CD4-positive, CD25-positive, alpha-beta regulatory T cell (primary cell): ENCODE results near the gene NSF. TPM values are rescaled to one million over a fixed set of nuclear protein-coding genes. Genes with fewer than 3 reads are reported as not detected.
"Not testable (repeated sequence)": the region's sequence is repeated elsewhere in the genome, so short reads cannot be mapped to it uniquely, and the experiment has no call there.

ENCODE experiments used
- ATAC-seq, 2 donors: fragments of 150-1000 bp; cut with Tn5 transposase; one replicate each; pipeline ENCODE4 v1.10.0; 2021; ENCODE audit warnings: low read depth in 2 of 2, moderate number of reproducible peaks in 2 of 2, moderate library complexity in 1 of 2
- DNase-seq, 3 donors: peaks; one replicate each; pipeline versions ENCODE4 v3.0.0 to v3.0.0-alpha.2; 2012 to 2022; ENCODE audit warnings: mixed read lengths in 1 of 3
- H3K27ac ChIP-seq: one replicate; pipeline ENCODE4 v1.7.0; 2013; ENCODE audit warnings: mild to moderate bottlenecking, low read length; ENCODE audit not compliant: insufficient read depth, poor library complexity, severe bottlenecking
- H3K27me3 ChIP-seq: one replicate; pipeline ENCODE4 v1.7.0; 2013; ENCODE audit warnings: low read length; ENCODE audit not compliant: control insufficient read depth, insufficient read depth
- H3K36me3 ChIP-seq: one replicate; pipeline ENCODE4 v1.7.0; 2013; ENCODE audit warnings: mild to moderate bottlenecking, low read length, moderate library complexity; ENCODE audit not compliant: control insufficient read depth, insufficient read depth
- H3K4me1 ChIP-seq: 2 replicates; pipeline ENCODE4 v1.7.0; 2013; ENCODE audit warnings: mild to moderate bottlenecking, low read length; ENCODE audit not compliant: insufficient read depth, control insufficient read depth, poor library complexity, severe bottlenecking
- H3K4me3 ChIP-seq: one replicate; pipeline ENCODE4 v1.7.0; 2013; ENCODE audit warnings: low read depth, mild to moderate bottlenecking, low read length, moderate library complexity
- H3K9me3 ChIP-seq, 2 experiments: 1 replicate in 1 of 2; 2 replicates in 1 of 2; pipeline ENCODE4 v1.7.0; 2013; ENCODE audit warnings: low read length in 2 of 2, mild to moderate bottlenecking in 1 of 2, moderate library complexity in 1 of 2; ENCODE audit not compliant: control insufficient read depth in 2 of 2
- H3K27ac Mint-ChIP-seq, 3 donors: one replicate each; pipeline ENCODE4 v1.8.0; 2020 to 2022; ENCODE audit warnings: mild to moderate bottlenecking in 3 of 3, mixed read lengths in 3 of 3, moderate library complexity in 2 of 3
- H3K27me3 Mint-ChIP-seq: one replicate; pipeline ENCODE4 v1.8.0; 2022; ENCODE audit warnings: mild to moderate bottlenecking, mixed read lengths
- H3K36me3 Mint-ChIP-seq: one replicate; pipeline ENCODE4 v1.8.0; 2020; ENCODE audit warnings: mixed read lengths
- H3K4me1 Mint-ChIP-seq, 4 donors: one replicate each; pipeline ENCODE4 v1.8.0; 2020 to 2022; ENCODE audit warnings: mixed read lengths in 4 of 4, mild to moderate bottlenecking in 1 of 4
- H3K4me3 Mint-ChIP-seq, 4 donors: one replicate each; pipeline ENCODE4 v1.8.0; 2020 to 2022; ENCODE audit warnings: mild to moderate bottlenecking in 4 of 4, mixed read lengths in 4 of 4, moderate library complexity in 3 of 4
- H3K9me3 Mint-ChIP-seq, 7 donors: one replicate each; pipeline ENCODE4 v1.8.0; 2020 to 2022; ENCODE audit warnings: mixed read lengths in 7 of 7, mild to moderate bottlenecking in 3 of 7, moderate library complexity in 2 of 7
- polyA plus RNA-seq, 4 donors: library from polyadenylated mRNA; unstranded; fragments of 300-500 nt; fragmentation: Illumina TruSeq; gene quantifications; one replicate each; pipeline ENCODE4 v1.2.3, GENCODE V29; 2021
- total RNA-seq: library from RNA; stranded (reverse); gene quantifications from one replicate; pipeline ENCODE4 v1.2.3, GENCODE V29; 2022

NSF gene
- total and polyA plus RNA-seq, 5 donors from 2014 or later, result 24.6 to 71.4 (median 30.7) TPM

DNA sequence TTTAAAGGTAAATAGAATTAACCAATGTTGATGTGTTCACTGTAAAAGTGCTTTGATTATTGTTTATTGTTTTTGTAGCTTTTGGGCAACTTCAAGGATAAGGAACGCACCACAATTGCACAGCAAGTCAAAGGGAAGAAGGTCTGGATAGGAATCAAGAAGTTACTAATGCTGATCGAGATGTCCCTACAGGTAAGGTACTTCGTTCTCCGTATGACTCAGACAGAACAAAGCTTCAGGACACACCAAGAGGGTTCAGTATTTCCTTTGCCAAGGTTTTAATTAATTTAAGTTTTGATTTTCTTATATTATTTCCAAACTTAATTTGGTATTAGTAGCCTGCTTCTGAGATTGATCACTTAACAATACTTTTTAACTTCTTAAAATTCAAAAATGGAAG, 161.0 kb downstream of the NSF start:
- Mint-ChIP-seq H3K4me3 (no peak overlapping the region), H3K4me1 (peaks cover 0 to 2% (median 0%) of the 10 kb centered on the region in 4 donors), H3K27ac (peak overlapping the region in 1 of 3 donors; percentile 26), H3K36me3 (peaks cover 41% of the 10 kb centered on the region), H3K9me3 (no peaks in the 10 kb centered on the region), H3K27me3 (no peaks in the 10 kb centered on the region)
- H3K27ac ChIP-seq, result no peak overlapping the region
- no peak overlapping the region for H3K4me3 ChIP-seq
- DNase-seq (no peak), ATAC-seq (no peak)
- peaks cover 68% of the 10 kb centered on the region for H3K36me3 ChIP-seq
- H3K4me1 ChIP-seq, result no peaks in the 10 kb centered on the region
- no peaks in the 10 kb centered on the region for H3K27me3 ChIP-seq
- no peaks in the 10 kb centered on the region for H3K9me3 ChIP-seq

DNA sequence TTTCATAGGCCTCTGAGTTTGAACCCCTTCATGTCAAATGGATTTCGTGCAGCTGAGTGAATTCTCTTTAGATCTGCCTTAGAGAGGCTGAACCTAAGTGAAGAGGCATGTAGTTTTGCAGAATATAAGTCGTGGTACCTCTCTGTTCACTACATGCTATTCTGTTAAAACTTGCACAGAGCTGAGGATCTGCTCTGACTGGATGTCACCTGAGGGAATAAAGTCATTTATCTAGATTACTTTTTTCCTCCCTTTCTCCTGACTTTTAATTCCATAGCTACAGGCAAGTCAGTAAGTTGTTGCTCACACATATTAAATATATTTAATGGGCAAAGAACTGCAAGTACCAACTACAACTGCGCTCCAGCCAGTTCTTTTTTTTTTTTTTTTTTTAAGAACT, 163.3 kb downstream of the NSF start:
- DNase-seq (no peak), ATAC-seq (no peak)
- Histone ChIP-seq H3K36me3 (peaks cover 81% of the 10 kb centered on the region), H3K4me1 (no peaks in the 10 kb centered on the region), H3K9me3 (no peaks in the 10 kb centered on the region), H3K27ac (no peak overlapping the region), H3K4me3 (no peak overlapping the region), H3K27me3 (no peaks in the 10 kb centered on the region)
- H3K9me3 Mint-ChIP-seq, result no peaks in the 10 kb centered on the region
- H3K27me3 Mint-ChIP-seq, result no peaks in the 10 kb centered on the region
- H3K27ac Mint-ChIP-seq, result no peak overlapping the region
- peaks cover 0 to 2% (median 0%) of the 10 kb centered on the region in 4 donors for H3K4me1 Mint-ChIP-seq
- H3K36me3 Mint-ChIP-seq, result peaks cover 50% of the 10 kb centered on the region
- no peak overlapping the region for H3K4me3 Mint-ChIP-seq

DNA sequence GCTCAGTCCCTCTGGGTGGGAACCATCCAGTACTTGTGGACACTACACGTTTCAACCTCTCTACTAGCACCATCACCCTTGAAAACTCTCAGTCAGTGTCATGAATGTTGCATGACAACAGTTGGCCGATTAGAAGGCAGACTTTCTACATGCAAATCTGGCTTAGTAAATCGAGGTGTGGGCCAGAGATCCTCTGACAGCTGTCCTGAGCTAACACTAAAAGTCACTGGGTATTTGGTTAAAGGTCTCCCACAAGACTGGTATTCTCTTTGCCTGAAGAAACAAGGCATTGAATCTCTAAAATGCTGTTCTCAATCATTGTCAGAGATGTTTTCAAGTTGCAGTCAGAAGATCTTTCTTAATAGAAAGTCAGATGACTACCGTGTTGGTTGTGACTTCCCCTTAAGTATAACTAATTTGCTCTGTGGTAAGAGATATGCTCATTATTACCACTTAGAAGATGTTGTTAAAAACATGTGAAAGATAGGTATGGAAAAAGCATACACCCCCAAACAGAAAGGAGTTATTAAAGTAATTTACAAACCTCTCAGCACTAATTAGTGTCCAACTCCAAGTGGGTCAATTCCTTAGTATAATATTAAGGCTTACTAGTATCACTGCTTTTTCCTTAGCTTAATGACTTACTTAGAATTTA, 165.7 kb downstream of the NSF start:
- H3K9me3 Mint-ChIP-seq, result no peaks in the 10 kb centered on the region
- no peaks in the 10 kb centered on the region for H3K27me3 ChIP-seq
- no peaks in the 10 kb centered on the region for H3K27me3 Mint-ChIP-seq
- H3K4me3 Mint-ChIP-seq, result no peak overlapping the region
- no peak overlapping the region for H3K27ac Mint-ChIP-seq
- peaks cover 48% of the 10 kb centered on the region for H3K36me3 Mint-ChIP-seq
- H3K9me3 ChIP-seq, result no peaks in the 10 kb centered on the region
- H3K4me1 Mint-ChIP-seq, result peaks cover 0 to 2% (median 0%) of the 10 kb centered on the region in 4 donors
- H3K4me1 ChIP-seq, result no peaks in the 10 kb centered on the region
- H3K27ac ChIP-seq, result no peak overlapping the region
- H3K4me3 ChIP-seq, result no peak overlapping the region
- H3K36me3 ChIP-seq, result peaks cover 67% of the 10 kb centered on the region
- DNase-seq (no peak), ATAC-seq (no peak)

DNA sequence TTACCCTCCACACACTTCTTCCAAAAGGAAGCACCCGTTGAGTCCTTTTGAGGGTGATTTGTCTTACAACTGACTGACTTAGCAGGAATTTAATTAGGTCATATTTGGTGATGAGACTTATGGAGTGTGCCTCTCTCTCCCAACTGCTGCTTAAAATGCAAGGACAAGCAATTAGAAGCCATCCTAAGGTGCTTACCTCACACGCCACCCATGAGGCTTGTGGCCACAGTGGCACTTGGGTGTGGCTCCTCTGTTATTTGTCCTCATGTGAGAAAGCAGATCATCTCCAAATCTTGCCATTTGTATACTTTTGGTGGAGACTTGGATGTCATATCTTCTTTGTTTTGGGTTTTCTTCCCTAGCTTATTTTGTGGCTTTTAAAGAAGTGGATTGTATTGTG, 166.4 kb downstream of the NSF start:
- no peak overlapping the region for H3K27ac ChIP-seq
- H3K27me3 ChIP-seq, result no peaks in the 10 kb centered on the region
- H3K4me3 ChIP-seq, result no peak overlapping the region
- no peak overlapping the region for H3K27ac Mint-ChIP-seq
- H3K9me3 Mint-ChIP-seq, result no peaks in the 10 kb centered on the region
- no peak overlapping the region for H3K4me3 Mint-ChIP-seq
- H3K27me3 Mint-ChIP-seq, result no peaks in the 10 kb centered on the region
- DNase-seq (no peak), ATAC-seq (no peak)
- no peaks in the 10 kb centered on the region for H3K4me1 ChIP-seq
- H3K9me3 ChIP-seq, result no peaks in the 10 kb centered on the region
- H3K4me1 Mint-ChIP-seq, result peaks cover 0 to 2% (median 0%) of the 10 kb centered on the region in 4 donors
- peaks cover 45% of the 10 kb centered on the region for H3K36me3 Mint-ChIP-seq
- peaks cover 61% of the 10 kb centered on the region for H3K36me3 ChIP-seq

DNA sequence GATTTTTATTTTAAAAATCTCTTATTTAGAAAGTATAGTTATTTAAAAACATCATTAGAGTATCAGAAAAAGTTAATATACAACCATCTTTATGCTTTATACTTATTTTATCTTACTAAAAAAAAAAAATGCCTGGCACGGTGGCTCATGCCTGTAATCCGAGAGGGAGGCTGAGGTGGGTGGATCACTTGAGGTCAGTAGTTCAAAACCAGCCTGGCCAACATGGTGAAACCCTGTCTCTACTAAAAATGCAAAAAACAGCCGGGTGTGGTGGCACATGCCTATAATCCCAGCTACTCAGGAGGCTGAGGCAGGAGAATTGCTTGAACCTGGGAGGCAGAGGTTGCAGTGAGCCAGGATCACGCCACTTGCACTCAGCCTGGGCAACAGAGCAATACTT, 167.1 kb downstream of the NSF start:
- H3K4me3 ChIP-seq, H3K4me1 Mint-ChIP-seq, DNase-seq, H3K9me3 ChIP-seq, H3K27me3 ChIP-seq, H3K4me3 Mint-ChIP-seq, H3K27me3 Mint-ChIP-seq, H3K9me3 Mint-ChIP-seq, H3K27ac Mint-ChIP-seq, H3K27ac ChIP-seq, H3K4me1 ChIP-seq, ATAC-seq: not testable (repeated sequence)
- peaks cover 53% of the 10 kb centered on the region for H3K36me3 ChIP-seq
- H3K36me3 Mint-ChIP-seq, result peaks cover 41% of the 10 kb centered on the region

DNA sequence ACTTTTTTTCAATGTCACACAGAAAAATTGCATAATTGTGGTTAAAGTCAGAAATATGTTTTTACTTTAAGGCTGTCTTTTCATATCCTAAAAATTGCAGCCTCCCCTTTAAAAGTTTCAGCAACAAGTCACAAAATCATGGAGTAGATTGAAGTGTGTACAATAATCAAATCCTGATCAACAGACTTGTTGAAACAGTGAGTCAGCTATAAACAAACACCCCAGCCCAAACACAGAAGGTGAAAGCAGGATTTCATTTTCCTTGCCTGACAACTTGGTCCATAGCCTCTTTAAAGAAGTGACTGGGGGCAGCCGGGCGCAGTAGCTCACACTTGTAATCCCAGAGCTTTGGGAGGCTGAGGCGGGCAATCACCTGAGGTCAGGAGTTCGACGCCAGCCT, 168.1 kb downstream of the NSF start:
- H3K36me3 ChIP-seq, result peaks cover 50% of the 10 kb centered on the region
- no peak for ATAC-seq
- H3K36me3 Mint-ChIP-seq, result peaks cover 40% of the 10 kb centered on the region

DNA sequence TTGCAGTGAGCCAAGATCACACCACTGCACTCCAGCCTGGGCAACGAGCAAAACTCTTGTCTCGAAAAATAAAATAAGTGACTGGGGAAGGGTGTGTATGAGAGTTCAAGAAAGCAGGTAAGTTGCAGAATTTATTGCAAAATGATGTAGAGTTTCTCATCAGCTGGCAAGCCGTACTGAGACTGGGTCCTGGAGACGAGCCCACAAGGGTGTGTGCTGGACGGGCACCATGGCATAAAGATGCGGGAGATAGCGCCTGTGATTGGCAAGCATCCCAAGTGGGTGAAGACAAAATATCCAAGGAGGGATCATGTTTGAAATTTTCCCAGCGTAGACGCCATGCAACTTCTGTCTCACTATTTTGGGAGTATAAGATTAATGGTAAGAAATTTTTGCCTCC, 168.7 kb downstream of the NSF start:
- no peak overlapping the region for H3K27ac Mint-ChIP-seq
- Histone ChIP-seq H3K4me1 (no peaks in the 10 kb centered on the region), H3K36me3 (peaks cover 45% of the 10 kb centered on the region), H3K27me3 (no peaks in the 10 kb centered on the region), H3K27ac (no peak overlapping the region), H3K9me3 (no peaks in the 10 kb centered on the region), H3K4me3 (no peak overlapping the region)
- peaks cover 4% of the 10 kb centered on the region for H3K27me3 Mint-ChIP-seq
- no peak overlapping the region for H3K4me3 Mint-ChIP-seq
- peaks cover 36% of the 10 kb centered on the region for H3K36me3 Mint-ChIP-seq
- no peak for ATAC-seq
- no peaks in the 10 kb centered on the region for H3K9me3 Mint-ChIP-seq
- DNase-seq, result no peak
- peaks cover 0 to 2% (median 0%) of the 10 kb centered on the region in 4 donors for H3K4me1 Mint-ChIP-seq

More for the DNA sequence above, 168.1 kb downstream of the NSF start:
- Mint-ChIP-seq H3K4me1 (peaks cover 0 to 2% (median 0%) of the 10 kb centered on the region in 4 donors), H3K27me3 (peaks cover 4% of the 10 kb centered on the region), H3K9me3 (no peaks in the 10 kb centered on the region), H3K27ac (no peak overlapping the region), H3K4me3 (no peak overlapping the region)
- DNase-seq, result no peak
- no peaks in the 10 kb centered on the region for H3K27me3 ChIP-seq
- H3K4me3 ChIP-seq, result no peak overlapping the region
- H3K27ac ChIP-seq, result no peak overlapping the region
- no peaks in the 10 kb centered on the region for H3K9me3 ChIP-seq
- no peaks in the 10 kb centered on the region for H3K4me1 ChIP-seq

DNA sequence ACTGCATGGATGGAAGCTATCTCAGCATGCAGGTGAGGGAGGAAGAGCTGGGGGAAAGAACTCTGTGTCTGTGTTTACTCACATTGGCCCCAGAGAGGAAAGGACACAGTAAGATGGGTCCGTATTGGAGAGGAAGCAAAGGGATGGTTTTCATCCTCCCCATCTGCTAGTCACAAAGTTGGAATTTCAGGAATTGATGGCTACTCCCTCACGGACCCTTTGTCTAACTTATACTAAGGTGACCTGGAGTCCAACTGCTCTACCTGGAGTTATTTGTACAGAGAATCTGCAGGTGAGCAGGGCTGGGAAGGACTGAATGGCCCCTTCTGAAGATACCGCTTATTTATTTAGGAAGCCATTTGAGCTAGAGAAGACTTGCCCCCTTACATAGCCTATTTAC, 172.9 kb downstream of the NSF start:
- no peak overlapping the region for H3K27ac Mint-ChIP-seq
- H3K36me3 Mint-ChIP-seq, result peaks cover 9% of the 10 kb centered on the region
- H3K27me3 Mint-ChIP-seq, result peaks cover 21% of the 10 kb centered on the region
- no peaks in the 10 kb centered on the region for H3K9me3 ChIP-seq
- H3K27ac ChIP-seq, result no peak overlapping the region
- no peaks in the 10 kb centered on the region for H3K27me3 ChIP-seq
- no peaks in the 10 kb centered on the region for H3K9me3 Mint-ChIP-seq
- no peak overlapping the region for H3K4me3 ChIP-seq
- ATAC-seq (no peak), DNase-seq (no peak)
- peak overlapping the region in 1 of 4 donors; percentile 38 for H3K4me3 Mint-ChIP-seq
- no peaks in the 10 kb centered on the region for H3K4me1 ChIP-seq
- H3K4me1 Mint-ChIP-seq, result no peaks in the 10 kb centered on the region
- H3K36me3 ChIP-seq, result peaks cover 8% of the 10 kb centered on the region
